HCT116 (cell line): ENCODE data around the gene MBD5. TPM values are rescaled to one million over a fixed set of nuclear protein-coding genes. Genes with fewer than 3 reads are reported as not detected.

Experiments used
- ATAC-seq: fragments of 200-7000 bp; cut with Tn5 transposase; 2 replicates; pipeline ENCODE4 v1.9.1; 2020; ENCODE audit warnings: mild to moderate bottlenecking, moderate library complexity
- BruUV-seq: library from RNA; stranded (reverse); fragments of 400-500 nt; replicated peaks from 2 replicates; lab custom pipeline; 2021; lab: Mats Ljungman, UMichigan
- CTCF ChIA-PET: fragments of 300-600 bp; sonication (Branson Sonifier 250); formaldehyde crosslinking; loops from one replicate; lab custom pipeline; 2021; ENCODE audit warnings: antibody characterized with exemption; lab: Charles Lee
- POLR2A ChIA-PET: fragments of 300-600, 350-600 bp; sonication (Branson Sonifier 250); formaldehyde crosslinking; loops from one replicate; lab custom pipeline; 2021; ENCODE audit warnings: antibody characterized with exemption; lab: Charles Lee
- RAD21 ChIA-PET, 2 experiments: fragments of 300-600 bp; sonication (Branson Sonifier 250); formaldehyde crosslinking; loops; one replicate each; lab custom pipeline; 2023; ENCODE audit warnings: low total read pairs in 2 of 2; ENCODE audit not compliant: uncharacterized antibody in 2 of 2, unreplicated experiment in 2 of 2, low non-redundant PET in 1 of 2; lab: Charles Lee
- DNase-seq: peaks from one replicate; pipeline ENCODE4 v3.0.0-alpha.2; 2010; ENCODE audit warnings: low read depth, low spot score
- H2AFZ ChIP-seq: fragments of 200-600 bp; shearing (Covaris generic), sonication (generic); 2 replicates; pipeline ENCODE4 v1.6.1; 2017; ENCODE audit warnings: low read depth, mixed run types, mixed read lengths, antibody characterized with exemption, low read length; ENCODE audit not compliant: poor library complexity, severe bottlenecking
- H3K27ac ChIP-seq: 2 replicates; pipeline ENCODE4 v1.5.1; 2012; ENCODE audit warnings: low read depth, low read length
- H3K27me3 ChIP-seq: fragments of 200-600 bp; sonication (generic); 2 replicates; pipeline ENCODE4 v1.6.1; 2016; ENCODE audit warnings: mixed run types, low read length, mixed read lengths; ENCODE audit not compliant: insufficient read depth
- H3K36me3 ChIP-seq, 2 experiments: fragments of 200-500 bp in 1 of 2; fragments of 200-600 bp in 1 of 2; sonication (Bioruptor generic) in 1 of 2; sonication (generic) in 1 of 2; 2 replicates each; pipeline versions ENCODE4 v1.5.1 to v1.6.1; 2014 to 2016; ENCODE audit warnings: low read length in 2 of 2, inconsistent platforms in 1 of 2, mixed read lengths in 1 of 2, mixed run types in 1 of 2; ENCODE audit not compliant: insufficient read depth in 2 of 2, control insufficient read depth in 1 of 2
- H3K4me1 ChIP-seq, 2 experiments: fragments of 200-600 bp in 1 of 2; sonication (generic) in 1 of 2; 2 replicates each; pipeline versions ENCODE4 v1.5.1 to v1.6.1; 2012 to 2017; ENCODE audit warnings: low read length in 2 of 2, inconsistent platforms in 1 of 2, mild to moderate bottlenecking in 1 of 2, mixed read lengths in 1 of 2, mixed run types in 1 of 2, moderate library complexity in 1 of 2; ENCODE audit not compliant: insufficient read depth in 2 of 2, control insufficient read depth in 1 of 2
- H3K4me2 ChIP-seq: fragments of 200-600 bp; sonication (generic); 2 replicates; pipeline ENCODE4 v1.6.1; 2017; ENCODE audit warnings: mixed run types, low read length, mixed read lengths
- H3K4me3 ChIP-seq, 2 experiments: fragments of 200-600 bp in 1 of 2; sonication (generic) in 1 of 2; replicated peaks in 1 of 2; 2 replicates each; pipeline ENCODE4 v1.5.1; 2011 to 2016; ENCODE audit warnings: low read length in 2 of 2, control low read depth in 1 of 2, low read depth in 1 of 2, mild to moderate bottlenecking in 1 of 2, mixed read lengths in 1 of 2, mixed run types in 1 of 2
- H3K79me2 ChIP-seq: fragments of 200-600 bp; sonication (generic); 2 replicates; pipeline ENCODE4 v1.6.1; 2017; ENCODE audit warnings: mild to moderate bottlenecking, mixed run types, low read length, moderate library complexity, mixed read lengths; ENCODE audit not compliant: insufficient read depth
- H3K9ac ChIP-seq: fragments of 200-600 bp; sonication (generic); 2 replicates; pipeline ENCODE4 v1.6.1; 2016; ENCODE audit warnings: low read length, mixed read lengths
- H3K9me2 ChIP-seq: fragments of 200-600 bp; sonication (generic), shearing (Covaris generic); 2 replicates; pipeline ENCODE4 v1.6.1; 2017; ENCODE audit warnings: mixed run types, mild to moderate bottlenecking, moderate library complexity; ENCODE audit not compliant: insufficient read depth
- H3K9me3 ChIP-seq, 2 experiments: fragments of 200-500 bp in 1 of 2; fragments of 200-600 bp in 1 of 2; sonication (Bioruptor generic) in 1 of 2; sonication (generic) in 1 of 2; 2 replicates each; pipeline ENCODE4 v1.6.1; 2014 to 2017; ENCODE audit warnings: low read length in 2 of 2, mixed read lengths in 2 of 2, inconsistent platforms in 1 of 2, low read depth in 1 of 2, mild to moderate bottlenecking in 1 of 2, mixed run types in 1 of 2, moderate library complexity in 1 of 2; ENCODE audit not compliant: control insufficient read depth in 1 of 2, insufficient read depth in 1 of 2
- H4K20me1 ChIP-seq: fragments of 200-600 bp; sonication (generic), shearing (Covaris generic); 2 replicates; pipeline ENCODE4 v1.6.1; 2017; ENCODE audit warnings: mixed run types, mild to moderate bottlenecking, moderate library complexity; ENCODE audit not compliant: insufficient read depth
- CEBPB ChIP-seq: IDR thresholded peaks from 2 replicates; pipeline ENCODE4 v1.6.1; 2012; ENCODE audit warnings: low read depth
- EGR1 ChIP-seq: IDR thresholded peaks from 2 replicates; pipeline ENCODE4 v1.6.1; 2012; ENCODE audit warnings: low read depth
- ELF1 ChIP-seq: IDR thresholded peaks from 2 replicates; pipeline ENCODE4 v1.6.1; 2012; ENCODE audit warnings: low read depth, borderline replicate concordance
- EZH2phosphoT487 ChIP-seq: fragments of 200-600 bp; IDR thresholded peaks from 2 replicates; pipeline ENCODE4 v1.6.1; 2018; ENCODE audit warnings: antibody characterized with exemption, borderline replicate concordance
- JUND ChIP-seq: IDR thresholded peaks from 2 replicates; pipeline ENCODE4 v1.6.1; 2012
- POLR2A ChIP-seq: IDR thresholded peaks from 2 replicates; pipeline ENCODE4 v1.7.0; 2011; ENCODE audit warnings: borderline replicate concordance; ENCODE audit not compliant: insufficient read depth, insufficient read length; ENCODE audit errors: extremely low read depth
- POLR2AphosphoS5 ChIP-seq: IDR thresholded peaks from 2 replicates; pipeline ENCODE4 v1.6.1; 2011; ENCODE audit warnings: mild to moderate bottlenecking, low read depth, low read length, moderate library complexity
- RAD21 ChIP-seq: IDR thresholded peaks from 2 replicates; pipeline ENCODE4 v1.6.1; 2012; ENCODE audit warnings: low read depth, mild to moderate bottlenecking
- SRF ChIP-seq: IDR thresholded peaks from 2 replicates; pipeline ENCODE4 v1.6.1; 2012; ENCODE audit warnings: low read depth
- YY1 ChIP-seq: IDR thresholded peaks from 2 replicates; pipeline ENCODE4 v1.6.1; 2011; ENCODE audit warnings: low read length, low read depth, moderate library complexity, mild to moderate bottlenecking; ENCODE audit not compliant: insufficient replicate concordance; ENCODE audit errors: extremely low read depth
- intact Hi-C: fragments of 100-400 bp; cut with micrococcal nuclease; formaldehyde crosslinking; loops from 2 replicates; pipeline ENCODE4 v1.10.0; 2022
- total RNA-seq: library from RNA; stranded (reverse); gene quantifications from one replicate; pipeline ENCODE4 v1.2.1, GENCODE V29; 2021; ENCODE audit not compliant: unreplicated experiment
- TF ChIP-seq, protein P1 (sequence below): IDR thresholded peaks from 2 replicates; pipeline ENCODE4 v1.6.1; 2012; ENCODE audit warnings: low read depth
- TF ChIP-seq, protein P2 (sequence below): IDR thresholded peaks from 2 replicates; pipeline ENCODE4 v1.6.1; 2012
- TF ChIP-seq, protein P3 (sequence below): IDR thresholded peaks from 2 replicates; pipeline ENCODE4 v1.6.1; 2012

MBD5 gene
- total RNA-seq, 1 experiment from 2014 or later: 20.5 TPM

DNA sequence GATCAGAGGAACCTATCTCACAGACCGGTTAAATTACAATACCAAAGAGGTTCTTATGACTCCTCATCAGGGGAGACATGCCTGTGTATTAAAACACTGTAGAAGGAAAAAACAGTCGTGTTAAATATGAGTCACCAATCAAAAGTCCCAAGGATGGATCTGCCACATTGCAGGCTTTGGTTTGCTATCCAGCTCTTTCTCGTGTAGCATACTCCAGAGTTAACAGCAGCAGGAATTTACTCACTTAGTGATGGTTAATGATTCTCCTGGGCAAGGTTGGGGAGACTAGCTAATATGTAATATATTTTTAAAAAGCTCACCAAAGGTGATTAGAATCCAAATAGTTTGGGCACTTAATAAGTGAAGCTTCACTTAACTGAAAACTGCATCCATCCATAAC lies 109.7 kb downstream of the MBD5 start:
- CTCF ChIA-PET: no interaction called here
- H4K20me1 ChIP-seq: no peaks in the 10 kb centered on the region; the same call in 1 of the 2 replicates
- BruUV-seq: no TSS peak
- ATAC-seq: no peak
- H3K79me2 ChIP-seq: no peaks in the 10 kb centered on the region
- H3K9me2 ChIP-seq: no peaks in the 10 kb centered on the region
- no peak overlapping the region for H3K4me2 ChIP-seq
- TF ChIP-seq, protein P1, sequence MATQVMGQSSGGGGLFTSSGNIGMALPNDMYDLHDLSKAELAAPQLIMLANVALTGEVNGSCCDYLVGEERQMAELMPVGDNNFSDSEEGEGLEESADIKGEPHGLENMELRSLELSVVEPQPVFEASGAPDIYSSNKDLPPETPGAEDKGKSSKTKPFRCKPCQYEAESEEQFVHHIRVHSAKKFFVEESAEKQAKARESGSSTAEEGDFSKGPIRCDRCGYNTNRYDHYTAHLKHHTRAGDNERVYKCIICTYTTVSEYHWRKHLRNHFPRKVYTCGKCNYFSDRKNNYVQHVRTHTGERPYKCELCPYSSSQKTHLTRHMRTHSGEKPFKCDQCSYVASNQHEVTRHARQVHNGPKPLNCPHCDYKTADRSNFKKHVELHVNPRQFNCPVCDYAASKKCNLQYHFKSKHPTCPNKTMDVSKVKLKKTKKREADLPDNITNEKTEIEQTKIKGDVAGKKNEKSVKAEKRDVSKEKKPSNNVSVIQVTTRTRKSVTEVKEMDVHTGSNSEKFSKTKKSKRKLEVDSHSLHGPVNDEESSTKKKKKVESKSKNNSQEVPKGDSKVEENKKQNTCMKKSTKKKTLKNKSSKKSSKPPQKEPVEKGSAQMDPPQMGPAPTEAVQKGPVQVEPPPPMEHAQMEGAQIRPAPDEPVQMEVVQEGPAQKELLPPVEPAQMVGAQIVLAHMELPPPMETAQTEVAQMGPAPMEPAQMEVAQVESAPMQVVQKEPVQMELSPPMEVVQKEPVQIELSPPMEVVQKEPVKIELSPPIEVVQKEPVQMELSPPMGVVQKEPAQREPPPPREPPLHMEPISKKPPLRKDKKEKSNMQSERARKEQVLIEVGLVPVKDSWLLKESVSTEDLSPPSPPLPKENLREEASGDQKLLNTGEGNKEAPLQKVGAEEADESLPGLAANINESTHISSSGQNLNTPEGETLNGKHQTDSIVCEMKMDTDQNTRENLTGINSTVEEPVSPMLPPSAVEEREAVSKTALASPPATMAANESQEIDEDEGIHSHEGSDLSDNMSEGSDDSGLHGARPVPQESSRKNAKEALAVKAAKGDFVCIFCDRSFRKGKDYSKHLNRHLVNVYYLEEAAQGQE: no peak
- TF ChIP-seq YY1 (no peak), ELF1 (no peak), EGR1 (no peak), POLR2AphosphoS5 (no peak), SRF (no peak), EZH2phosphoT487 (no peak), JUND (no peak), CEBPB (no peak), RAD21 (no peak), POLR2A (no peak)
- TF ChIP-seq, protein P2, sequence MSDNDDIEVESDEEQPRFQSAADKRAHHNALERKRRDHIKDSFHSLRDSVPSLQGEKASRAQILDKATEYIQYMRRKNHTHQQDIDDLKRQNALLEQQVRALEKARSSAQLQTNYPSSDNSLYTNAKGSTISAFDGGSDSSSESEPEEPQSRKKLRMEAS: no peak
- TF ChIP-seq, protein P3, sequence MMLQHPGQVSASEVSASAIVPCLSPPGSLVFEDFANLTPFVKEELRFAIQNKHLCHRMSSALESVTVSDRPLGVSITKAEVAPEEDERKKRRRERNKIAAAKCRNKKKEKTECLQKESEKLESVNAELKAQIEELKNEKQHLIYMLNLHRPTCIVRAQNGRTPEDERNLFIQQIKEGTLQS: no peak
- TF ChIP-seq, all 23 proteins: peak for 0
- H3K36me3 ChIP-seq: no peaks in the 10 kb centered on the region
- RAD21 ChIA-PET: no interaction called here
- POLR2A ChIA-PET: no interaction called here
- H2AFZ ChIP-seq: no peak overlapping the region
- no peaks in the 10 kb centered on the region for H3K27me3 ChIP-seq
- intact Hi-C loops: no loop called here
- no peak overlapping the region for H3K4me3 ChIP-seq
- no peak overlapping the region for H3K27ac ChIP-seq
- no peaks in the 10 kb centered on the region for H3K4me1 ChIP-seq
- no peak for DNase-seq
- H3K9ac ChIP-seq: no peak overlapping the region
- H3K9me3 ChIP-seq: no peaks in the 10 kb centered on the region
